Glutamatergic neuron (in vitro differentiated cells): ENCODE measurements around the gene ANKEF1. TPM values are rescaled to one million over a fixed set of nuclear protein-coding genes. Genes with fewer than 3 reads are reported as not detected.

Source experiments
- DNase-seq: peaks from one replicate; pipeline ENCODE4 v3.0.0; 2022
- H3K27ac Mint-ChIP-seq: one replicate; pipeline ENCODE4 v1.8.0; 2020; ENCODE audit warnings: mild to moderate bottlenecking, mixed read lengths, inconsistent platforms; ENCODE audit not compliant: unreplicated experiment
- H3K27me3 Mint-ChIP-seq: one replicate; pipeline ENCODE4 v1.8.0; 2020; ENCODE audit warnings: mild to moderate bottlenecking, moderate library complexity, mixed read lengths, inconsistent platforms; ENCODE audit not compliant: unreplicated experiment
- H3K36me3 Mint-ChIP-seq: one replicate; pipeline ENCODE4 v1.8.0; 2020; ENCODE audit warnings: mild to moderate bottlenecking, mixed read lengths, inconsistent platforms; ENCODE audit not compliant: unreplicated experiment
- H3K4me1 Mint-ChIP-seq: one replicate; pipeline ENCODE4 v1.8.0; 2020; ENCODE audit warnings: mild to moderate bottlenecking, low read depth, mixed read lengths, inconsistent platforms; ENCODE audit not compliant: unreplicated experiment
- H3K4me3 Mint-ChIP-seq: one replicate; pipeline ENCODE4 v1.8.0; 2020; ENCODE audit warnings: mild to moderate bottlenecking, mixed read lengths, inconsistent platforms; ENCODE audit not compliant: unreplicated experiment
- H3K9me3 Mint-ChIP-seq: one replicate; pipeline ENCODE4 v1.8.0; 2020; ENCODE audit warnings: mild to moderate bottlenecking, moderate library complexity, mixed read lengths, inconsistent platforms; ENCODE audit not compliant: unreplicated experiment
- CTCF ChIP-seq: fragments of 200-600 bp; sonication (generic); IDR thresholded peaks from one replicate; pipeline ENCODE4 v1.5.0; 2021; ENCODE audit not compliant: partially characterized antibody, unreplicated experiment
- total RNA-seq: library from RNA; stranded (reverse); fragmentation: NEBNext Ultra II Directional; extraction: Animal tissue kit (Norgen Biotek cat#: 25700); gene quantifications from one replicate; pipeline ENCODE4 v1.2.1, GENCODE V29; 2021; ENCODE audit not compliant: unreplicated experiment

Gene ANKEF1
- total RNA-seq, 1 donor from 2014 or later = 4.3 TPM

- TF ChIP-seq CTCF = no peak
- Mint-ChIP-seq H3K4me1 (peaks cover 3% of the 10 kb centered on the region), H3K4me3 (no peak overlapping the region)
These were observed 40.1 kb upstream of the ANKEF1 start for GRCh38 chr20:9994676-9995075.

GRCh38 chr20:9995510-9996272, 39.1 kb upstream of the ANKEF1 start:
- DNase-seq = no peak
- no peak overlapping the region for H3K27ac Mint-ChIP-seq
- H3K9me3 Mint-ChIP-seq = no peaks in the 10 kb centered on the region
- no peak overlapping the region for H3K4me3 Mint-ChIP-seq
- H3K27me3 Mint-ChIP-seq = no peaks in the 10 kb centered on the region
- TF ChIP-seq CTCF = no peak
- H3K36me3 Mint-ChIP-seq = no peaks in the 10 kb centered on the region
- peaks cover 3% of the 10 kb centered on the region for H3K4me1 Mint-ChIP-seq

More at GRCh38 chr20:9994676-9995075, 40.1 kb upstream of the ANKEF1 start:
- no peaks in the 10 kb centered on the region for H3K9me3 Mint-ChIP-seq
- DNase-seq = no peak
- no peak overlapping the region for H3K27ac Mint-ChIP-seq
- H3K27me3 Mint-ChIP-seq = no peaks in the 10 kb centered on the region
- H3K36me3 Mint-ChIP-seq = no peaks in the 10 kb centered on the region

- no peaks in the 10 kb centered on the region for H3K36me3 Mint-ChIP-seq
- TF ChIP-seq CTCF = no peak
- H3K9me3 Mint-ChIP-seq = no peaks in the 10 kb centered on the region
- H3K27me3 Mint-ChIP-seq = no peaks in the 10 kb centered on the region
- H3K4me1 Mint-ChIP-seq = peaks cover 3% of the 10 kb centered on the region
- H3K4me3 Mint-ChIP-seq = no peak overlapping the region
- no peak for DNase-seq
- no peak overlapping the region for H3K27ac Mint-ChIP-seq
These were observed 37.8 kb upstream of the ANKEF1 start for GRCh38 chr20:9996944-9997343.

- H3K36me3 Mint-ChIP-seq = no peaks in the 10 kb centered on the region
- no peak for TF ChIP-seq CTCF
- no peak for DNase-seq
- no peak overlapping the region for H3K27ac Mint-ChIP-seq
- no peaks in the 10 kb centered on the region for H3K9me3 Mint-ChIP-seq
- no peak overlapping the region for H3K4me3 Mint-ChIP-seq
- no peaks in the 10 kb centered on the region for H3K27me3 Mint-ChIP-seq
- peaks cover 3% of the 10 kb centered on the region for H3K4me1 Mint-ChIP-seq
These were observed 35.1 kb upstream of the ANKEF1 start for GRCh38 chr20:9999645-10000044.

GRCh38 chr20:10002866-10003265, 31.9 kb upstream of the ANKEF1 start:
- TF ChIP-seq CTCF = no peak
- Mint-ChIP-seq H3K9me3 (peaks cover 5% of the 10 kb centered on the region), H3K4me1 (peaks cover 13% of the 10 kb centered on the region), H3K36me3 (no peaks in the 10 kb centered on the region), H3K27me3 (no peaks in the 10 kb centered on the region), H3K4me3 (no peak overlapping the region), H3K27ac (no peak overlapping the region)
- DNase-seq = no peak
